CD4-positive, alpha-beta T cell treated with Interleukin-6 at 100 ng/mL for 8 hours (primary cell): ENCODE data around the gene CT45A7.
"Not testable (repeated sequence)": the region's sequence is repeated elsewhere in the genome, so short reads cannot be mapped to it uniquely, and the experiment has no call there.

Source experiments
- DNase-seq: peaks from one replicate; pipeline ENCODE4 v3.0.0-alpha.2; 2020; ENCODE audit warnings: mixed read lengths, low spot score

Gene CT45A7, protein sequence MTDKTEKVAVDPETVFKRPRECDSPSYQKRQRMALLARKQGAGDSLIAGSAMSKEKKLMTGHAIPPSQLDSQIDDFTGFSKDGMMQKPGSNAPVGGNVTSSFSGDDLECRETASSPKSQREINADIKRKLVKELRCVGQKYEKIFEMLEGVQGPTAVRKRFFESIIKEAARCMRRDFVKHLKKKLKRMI

DNA sequence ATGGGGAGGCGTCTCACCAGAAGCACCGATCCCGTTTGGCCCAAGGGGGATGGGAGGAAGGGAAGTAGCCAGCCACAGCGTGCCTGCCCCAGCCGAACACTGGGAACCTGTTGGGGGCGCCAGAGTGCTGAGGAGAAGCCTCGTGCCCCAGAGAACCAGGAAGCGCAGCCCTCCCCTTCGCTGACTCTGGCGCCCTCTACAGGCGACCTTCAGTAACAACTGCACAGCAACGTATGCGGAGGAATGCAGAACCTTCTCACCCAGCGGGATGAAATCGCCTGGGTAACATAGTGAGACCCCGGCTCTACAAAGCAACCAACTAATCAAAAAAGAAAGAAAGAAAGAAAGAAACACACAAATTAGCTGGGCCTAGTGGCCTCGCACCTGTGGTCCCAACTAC, at the start of gene CT45A7:
Gene CT45A7 (minus strand): TSS at position 101 of the 400 bp plus-strand sequence. CDS start 3,747 bp downstream, outside the sequence.
- DNase-seq: not testable (repeated sequence)

DNA sequence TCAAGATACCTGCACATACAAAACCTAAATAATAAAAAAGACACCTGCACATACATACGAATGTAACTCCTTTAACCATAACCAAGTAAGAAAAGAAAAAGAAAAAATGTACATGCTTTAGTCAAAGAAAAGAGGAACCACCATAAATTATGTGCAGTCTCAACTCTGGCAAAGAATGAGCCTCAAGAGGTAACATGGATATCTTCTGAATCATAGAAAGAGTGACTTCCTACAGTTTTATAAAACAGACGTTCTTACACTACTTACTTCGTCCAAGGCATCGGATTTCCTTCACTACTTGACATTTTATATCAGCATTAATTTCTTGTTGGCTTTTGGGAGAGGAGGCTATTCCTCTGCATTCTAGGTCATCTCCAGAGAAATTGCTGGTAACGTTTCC, 45.7 kb upstream of the CT45A7 start:
- DNase-seq: not testable (repeated sequence)

DNA sequence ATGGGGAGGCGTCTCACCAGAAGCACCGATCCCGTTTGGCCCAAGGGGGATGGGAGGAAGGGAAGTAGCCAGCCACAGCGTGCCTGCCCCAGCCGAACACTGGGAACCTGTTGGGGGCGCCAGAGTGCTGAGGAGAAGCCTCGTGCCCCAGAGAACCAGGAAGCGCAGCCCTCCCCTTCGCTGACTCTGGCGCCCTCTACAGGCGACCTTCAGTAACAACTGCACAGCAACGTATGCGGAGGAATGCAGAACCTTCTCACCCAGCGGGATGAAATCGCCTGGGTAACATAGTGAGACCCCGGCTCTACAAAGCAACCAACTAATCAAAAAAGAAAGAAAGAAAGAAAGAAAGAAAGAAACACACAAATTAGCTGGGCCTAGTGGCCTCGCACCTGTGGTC, 34.6 kb upstream of the CT45A7 start, which contains the start of gene CT45A9:
Gene CT45A9 (minus strand): TSS at position 101 of the 400 bp plus-strand sequence. CDS start 3,751 bp downstream, outside the sequence.
- DNase-seq: not testable (repeated sequence)

DNA sequence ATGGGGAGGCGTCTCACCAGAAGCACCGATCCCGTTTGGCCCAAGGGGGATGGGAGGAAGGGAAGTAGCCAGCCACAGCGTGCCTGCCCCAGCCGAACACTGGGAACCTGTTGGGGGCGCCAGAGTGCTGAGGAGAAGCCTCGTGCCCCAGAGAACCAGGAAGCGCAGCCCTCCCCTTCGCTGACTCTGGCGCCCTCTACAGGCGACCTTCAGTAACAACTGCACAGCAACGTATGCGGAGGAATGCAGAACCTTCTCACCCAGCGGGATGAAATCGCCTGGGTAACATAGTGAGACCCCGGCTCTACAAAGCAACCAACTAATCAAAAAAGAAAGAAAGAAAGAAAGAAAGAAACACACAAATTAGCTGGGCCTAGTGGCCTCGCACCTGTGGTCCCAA, 17.4 kb upstream of the CT45A7 start, which contains the start of gene CT45A8:
Gene CT45A8 (minus strand): TSS at position 101 of the 400 bp plus-strand sequence. CDS start 3,755 bp downstream, outside the sequence.
- not testable (repeated sequence) for DNase-seq

DNA sequence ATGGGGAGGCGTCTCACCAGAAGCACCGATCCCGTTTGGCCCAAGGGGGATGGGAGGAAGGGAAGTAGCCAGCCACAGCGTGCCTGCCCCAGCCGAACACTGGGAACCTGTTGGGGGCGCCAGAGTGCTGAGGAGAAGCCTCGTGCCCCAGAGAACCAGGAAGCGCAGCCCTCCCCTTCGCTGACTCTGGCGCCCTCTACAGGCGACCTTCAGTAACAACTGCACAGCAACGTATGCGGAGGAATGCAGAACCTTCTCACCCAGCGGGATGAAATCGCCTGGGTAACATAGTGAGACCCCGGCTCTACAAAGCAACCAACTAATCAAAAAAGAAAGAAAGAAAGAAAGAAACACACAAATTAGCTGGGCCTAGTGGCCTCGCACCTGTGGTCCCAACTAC, 17.2 kb downstream of the CT45A7 start, which contains the start of gene CT45A2:
Gene CT45A2 (minus strand): TSS at position 101 of the 400 bp plus-strand sequence. CDS start 3,747 bp downstream, outside the sequence.
- not testable (repeated sequence) for DNase-seq

DNA sequence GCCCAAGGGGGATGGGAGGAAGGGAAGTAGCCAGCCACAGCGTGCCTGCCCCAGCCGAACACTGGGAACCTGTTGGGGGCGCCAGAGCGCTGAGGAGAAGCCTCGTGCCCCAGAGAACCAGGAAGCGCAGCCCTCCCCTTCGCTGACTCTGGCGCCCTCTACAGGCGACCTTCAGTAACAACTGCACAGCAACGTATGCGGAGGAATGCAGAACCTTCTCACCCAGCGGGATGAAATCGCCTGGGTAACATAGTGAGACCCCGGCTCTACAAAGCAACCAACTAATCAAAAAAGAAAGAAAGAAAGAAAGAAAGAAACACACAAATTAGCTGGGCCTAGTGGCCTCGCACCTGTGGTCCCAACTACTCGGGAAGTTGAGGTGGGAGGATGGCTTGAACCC, 34.4 kb downstream of the CT45A7 start, which contains the start of gene CT45A6:
Gene CT45A6 (minus strand): TSS at position 101 of the 400 bp plus-strand sequence. CDS start 3,794 bp downstream, outside the sequence.
- not testable (repeated sequence) for DNase-seq

DNA sequence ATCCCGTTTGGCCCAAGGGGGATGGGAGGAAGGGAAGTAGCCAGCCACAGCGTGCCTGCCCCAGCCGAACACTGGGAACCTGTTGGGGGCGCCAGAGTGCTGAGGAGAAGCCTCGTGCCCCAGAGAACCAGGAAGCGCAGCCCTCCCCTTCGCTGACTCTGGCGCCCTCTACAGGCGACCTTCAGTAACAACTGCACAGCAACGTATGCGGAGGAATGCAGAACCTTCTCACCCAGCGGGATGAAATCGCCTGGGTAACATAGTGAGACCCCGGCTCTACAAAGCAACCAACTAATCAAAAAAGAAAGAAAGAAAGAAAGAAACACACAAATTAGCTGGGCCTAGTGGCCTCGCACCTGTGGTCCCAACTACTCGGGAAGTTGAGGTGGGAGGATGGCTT, 51.7 kb downstream of the CT45A7 start, which contains the start of gene CT45A5:
Gene CT45A5 (minus strand): TSS at position 101 of the 400 bp plus-strand sequence. CDS start 3,774 bp downstream, outside the sequence.
- DNase-seq: not testable (repeated sequence)
